ENCODE measurements around the gene EFCAB7.
A peak's percentile ranks its signal among the peaks of the same experiment; 100 is the strongest.

The EFCAB7 gene

GRCh38 chr1:63522891-63523728 is at the start of gene EFCAB7, which contains the start of gene ITGB3BP:
TSS of gene EFCAB7 (plus strand) at chr1:63523525. CDS start at chr1:63525573, 2,048 bp downstream.
TSS of gene ITGB3BP (minus strand) at chr1:63523225. CDS start at chr1:63523133, 92 bp downstream.
- peak; percentile 90 to 91 (median 90) for DNase-seq

- no peak for DNase-seq
Measured at GRCh38 chr1:63475761-63476160, 47.6 kb upstream of the EFCAB7 start.

- DNase-seq = no peak
Measured at GRCh38 chr1:63480057-63480456, 43.3 kb upstream of the EFCAB7 start.

GRCh38 chr1:63486629-63487028 is 36.7 kb upstream of the EFCAB7 start:
- DNase-seq = no peak

- no peak for DNase-seq
Measured at GRCh38 chr1:63487336-63488065, 35.8 kb upstream of the EFCAB7 start.

GRCh38 chr1:63497577-63497976 is 25.7 kb upstream of the EFCAB7 start:
- no peak for DNase-seq

- DNase-seq = no peak
Measured at GRCh38 chr1:63498106-63498505, 25.2 kb upstream of the EFCAB7 start.

- DNase-seq = no peak
Measured at GRCh38 chr1:63501256-63501655, 22.1 kb upstream of the EFCAB7 start.

- no peak for DNase-seq
Measured at GRCh38 chr1:63506782-63507181, 16.5 kb upstream of the EFCAB7 start.

GRCh38 chr1:63509718-63510117 is 13.6 kb upstream of the EFCAB7 start:
- DNase-seq = no peak

GRCh38 chr1:63512584-63512983 is 10.7 kb upstream of the EFCAB7 start:
- no peak for DNase-seq

- no peak for DNase-seq
Measured at GRCh38 chr1:63516629-63517028, 6.7 kb upstream of the EFCAB7 start.

GRCh38 chr1:63523738-63524137 is 413 bp downstream of the EFCAB7 start:
- DNase-seq = no peak

- DNase-seq = no peak
Measured at GRCh38 chr1:63524201-63524600, 876 bp downstream of the EFCAB7 start.

GRCh38 chr1:63532727-63533126 is 9.4 kb downstream of the EFCAB7 start:
- DNase-seq = no peak

GRCh38 chr1:63533931-63534330 is 10.6 kb downstream of the EFCAB7 start:
- DNase-seq = no peak

- DNase-seq = no peak
Measured at GRCh38 chr1:63534406-63534805, 11.1 kb downstream of the EFCAB7 start.

GRCh38 chr1:63537006-63537405 is 13.7 kb downstream of the EFCAB7 start:
- no peak for DNase-seq

- DNase-seq = peak; percentile 18 to 47 (median 30)
Measured at GRCh38 chr1:63537940-63538339, 14.6 kb downstream of the EFCAB7 start.

GRCh38 chr1:63545780-63546179 is 22.5 kb downstream of the EFCAB7 start:
- DNase-seq = peak in 1 of 3 donors; percentile 21

GRCh38 chr1:63547621-63548294 is 24.4 kb downstream of the EFCAB7 start:
- no peak for DNase-seq

- no peak for DNase-seq
Measured at GRCh38 chr1:63548303-63548702, 25.0 kb downstream of the EFCAB7 start.

- no peak for DNase-seq
Measured at GRCh38 chr1:63548877-63549276, 25.6 kb downstream of the EFCAB7 start.

Measured in suppressor macrophage treated with lipopolysaccharide for 1 hour (primary cell).